Endothelial cell of umbilical vein (primary cell): Measurements from ENCODE around the gene SULT1C4. TPM values are rescaled to one million over a fixed set of nuclear protein-coding genes. Genes with fewer than 3 reads are reported as not detected.
A peak's percentile ranks its signal among the peaks of the same experiment; 100 is the strongest.

Source experiments
- BruUV-seq: library from RNA; stranded (reverse); fragments of 400-500 nt; replicated peaks from 2 replicates; lab custom pipeline; 2021; lab: Mats Ljungman, UMichigan
- CTCF ChIA-PET: fragments of 300-600, 350-600 bp; sonication (Branson Sonifier 250); formaldehyde crosslinking; loops from one replicate; lab custom pipeline; 2021; ENCODE audit warnings: antibody characterized with exemption, inconsistent platforms; lab: Charles Lee
- POLR2A ChIA-PET: fragments of 300-600, 350-600 bp; sonication (Branson Sonifier 250); formaldehyde crosslinking; loops from one replicate; lab custom pipeline; 2021; ENCODE audit warnings: antibody characterized with exemption, inconsistent platforms; lab: Charles Lee
- DNase-seq: peaks from one replicate; pipeline ENCODE4 v3.0.0-alpha.2; 2011; ENCODE audit warnings: low read depth, low spot score
- FAIRE-seq: peaks from 2 replicates; lab custom pipeline; 2011; peaks lifted over from hg19 to GRCh38; lab: Jason Lieb, UNC
- H2AFZ ChIP-seq: 2 replicates; pipeline ENCODE4 v1.6.0; 2012; ENCODE audit warnings: low read depth, low read length, control low read depth, inconsistent platforms
- H3K27ac ChIP-seq: 2 replicates; pipeline ENCODE4 v1.5.1; 2011; ENCODE audit warnings: low read depth, mild to moderate bottlenecking, control low read depth, low read length, moderate library complexity; ENCODE audit not compliant: insufficient read depth
- H3K27me3 ChIP-seq, 2 experiments: 2 replicates each; pipeline versions ENCODE4 v1.6.0 to v1.6.1; 2011; ENCODE audit warnings: low read length in 2 of 2, mixed read lengths in 1 of 2; ENCODE audit not compliant: control insufficient read depth in 2 of 2, insufficient read depth in 2 of 2
- H3K36me3 ChIP-seq, 2 experiments: 2 replicates in 1 of 2; 3 replicates in 1 of 2; pipeline ENCODE4 v1.5.1; 2011; ENCODE audit warnings: low read length in 2 of 2, mild to moderate bottlenecking in 1 of 2, moderate library complexity in 1 of 2; ENCODE audit not compliant: control insufficient read depth in 2 of 2, insufficient read depth in 2 of 2; ENCODE audit errors: extremely low read depth in 1 of 2
- H3K4me1 ChIP-seq: 3 replicates; pipeline ENCODE4 v1.5.1; 2011; ENCODE audit warnings: mild to moderate bottlenecking, low read length; ENCODE audit not compliant: control insufficient read depth, insufficient read depth; ENCODE audit errors: extremely low read depth
- H3K4me2 ChIP-seq: 2 replicates; pipeline ENCODE4 v1.6.1; 2011; ENCODE audit warnings: low read length, control low read depth, mixed read lengths; ENCODE audit not compliant: insufficient read depth
- H3K4me3 ChIP-seq, 3 experiments: fragments of 200-600 bp in 1 of 3; sonication (generic), shearing (Covaris generic) in 1 of 3; replicated peaks in 1 of 3; 2 replicates each; pipeline ENCODE4 v1.5.1; 2011 to 2016; ENCODE audit warnings: control low read depth in 3 of 3, low read length in 3 of 3, mild to moderate bottlenecking in 2 of 3, inconsistent platforms in 1 of 3, low read depth in 1 of 3, moderate library complexity in 1 of 3; ENCODE audit not compliant: insufficient read depth in 1 of 3
- H3K79me2 ChIP-seq: 2 replicates; pipeline ENCODE4 v1.6.0; 2012; ENCODE audit warnings: low read length, inconsistent platforms; ENCODE audit not compliant: control insufficient read depth, insufficient read depth
- H3K9ac ChIP-seq: replicated peaks from 2 replicates; pipeline ENCODE3; 2011; ENCODE audit warnings: low read length, control low read depth; ENCODE audit not compliant: insufficient read depth; ENCODE audit errors: extremely low read depth
- H3K9me1 ChIP-seq: replicated peaks from 3 replicates; pipeline ENCODE4 v1.6.0; 2011; ENCODE audit warnings: mild to moderate bottlenecking, low read length; ENCODE audit not compliant: control insufficient read depth, insufficient read depth; ENCODE audit errors: extremely low read depth
- H3K9me3 ChIP-seq: replicated peaks from 2 replicates; pipeline ENCODE4 v1.5.1; 2012; ENCODE audit warnings: low read length, inconsistent platforms; ENCODE audit not compliant: control insufficient read depth, insufficient read depth
- H4K20me1 ChIP-seq: replicated peaks from 2 replicates; pipeline ENCODE3; 2011; ENCODE audit warnings: mild to moderate bottlenecking, low read length; ENCODE audit not compliant: control insufficient read depth, insufficient read depth; ENCODE audit errors: extremely low read depth
- CTCF ChIP-seq, 2 donors: IDR thresholded peaks; 1 replicate in 1 of 2; 2 replicates in 1 of 2; pipeline ENCODE4 v1.5.1; 2011; ENCODE audit warnings: low read length in 2 of 2, mild to moderate bottlenecking in 2 of 2, moderate library complexity in 2 of 2, control low read depth in 1 of 2, inconsistent platforms in 1 of 2, low read depth in 1 of 2; ENCODE audit not compliant: insufficient read depth in 1 of 2; ENCODE audit errors: extremely low read depth in 1 of 2
- EZH2 ChIP-seq: IDR thresholded peaks from 2 replicates; pipeline ENCODE4 v1.6.1; 2012; ENCODE audit warnings: borderline replicate concordance, low read depth, mild to moderate bottlenecking, moderate library complexity, low read length, inconsistent platforms; ENCODE audit not compliant: severe bottlenecking
- FOS ChIP-seq: IDR thresholded peaks from 2 replicates; pipeline ENCODE4 v1.6.1; 2011; ENCODE audit warnings: mild to moderate bottlenecking, low read length, moderate library complexity, borderline replicate concordance; ENCODE audit not compliant: insufficient read depth
- GATA2 ChIP-seq: IDR thresholded peaks from 2 replicates; pipeline ENCODE4 v1.7.0; 2011; ENCODE audit warnings: low read depth, mild to moderate bottlenecking, moderate library complexity, mixed read lengths, low read length; ENCODE audit not compliant: insufficient read length, insufficient read depth
- JUN ChIP-seq: IDR thresholded peaks from 2 replicates; pipeline ENCODE4 v1.6.1; 2011; ENCODE audit warnings: borderline replicate concordance, low read depth; ENCODE audit not compliant: insufficient read length, insufficient read depth
- MAX ChIP-seq: IDR thresholded peaks from 2 replicates; pipeline ENCODE4 v1.6.1; 2011; ENCODE audit not compliant: insufficient read depth, insufficient read length
- MYC ChIP-seq: IDR thresholded peaks from one replicate; pipeline ENCODE4 v1.6.1; 2011; ENCODE audit warnings: mild to moderate bottlenecking, low read depth, low read length
- POLR2A ChIP-seq: IDR thresholded peaks from 2 replicates; pipeline ENCODE4 v1.6.1; 2012; ENCODE audit warnings: low read depth, mild to moderate bottlenecking, control low read depth, low read length
- POLR2AphosphoS5 ChIP-seq: IDR thresholded peaks from 2 replicates; pipeline ENCODE4 v1.6.1; 2012; ENCODE audit warnings: low read depth, mild to moderate bottlenecking, control low read depth, low read length, moderate library complexity; ENCODE audit not compliant: insufficient read depth
- dilution Hi-C: fragments of 300-500 bp; cut with MboI; formaldehyde crosslinking; loops from one replicate; pipeline ENCODE4 v1.15.0; 2019; ENCODE audit warnings: low sequenced_read_pairs; ENCODE audit not compliant: extremely low pct_ligation_motif_present
- intact Hi-C: fragments of 100-400 bp; cut with micrococcal nuclease; formaldehyde crosslinking; loops from one replicate; pipeline ENCODE4 v1.10.0; 2022
- polyA plus RNA-seq, 4 experiments: library from polyadenylated mRNA; depleted of rRNA in 3 of 4; stranded (reverse) in 3 of 4; unstranded in 1 of 4; fragments of >200 nt; gene quantifications; 2 replicates each; pipeline versions ENCODE4 v1.2.1 to v1.2.3, GENCODE V29; 2011 to 2012; ENCODE audit warnings: missing spikeins in 1 of 4
- total RNA-seq: library from RNA; stranded (reverse); gene quantifications from 2 replicates; pipeline ENCODE4 v1.2.3, GENCODE V29; 2021

Gene SULT1C4
- total and polyA plus RNA-seq, 2 donors (not counting 3 experiments of a cell fraction or from before 2014, with no cell fraction given), result 17.2 to 29.3 TPM

GRCh38 chr2:108330979-108331378 is 46.8 kb upstream of the SULT1C4 start:
- Histone ChIP-seq H3K9me1 (no peaks in the 10 kb centered on the region), H3K9ac (no peak overlapping the region), H2AFZ (no peak overlapping the region), H3K9me3 (no peaks in the 10 kb centered on the region), H3K27ac (no peak overlapping the region), H3K4me3 (no peak overlapping the region), H3K27me3 (peaks cover 0 to 11% of the 10 kb centered on the region in 2 experiments), H4K20me1 (no peaks in the 10 kb centered on the region), H3K4me2 (no peak overlapping the region), H3K36me3 (no peaks in the 10 kb centered on the region), H3K4me1 (no peaks in the 10 kb centered on the region), H3K79me2 (no peaks in the 10 kb centered on the region)
- dilution Hi-C loops, result no loop called here
- ChIA-PET POLR2A (no interaction called here), CTCF (no interaction called here)
- FAIRE-seq, result no peak
- intact Hi-C loops, result no loop called here
- DNase-seq, result peak; percentile 25
- no peak for TF ChIP-seq GATA2
- no peak for TF ChIP-seq CTCF (IDR thresholded peaks at IDR 0.05; ENCODE audit: extremely low read depth in 1 of 2, insufficient read depth in 1 of 2, low read depth in 1 of 2, low read length in 2 of 2)
- no peak for TF ChIP-seq MAX
- no peak for TF ChIP-seq FOS
- no peak for TF ChIP-seq JUN
- TF ChIP-seq POLR2AphosphoS5, result no peak
- TF ChIP-seq EZH2, result no peak
- no peak for TF ChIP-seq POLR2A
- TF ChIP-seq MYC, result no peak
- no TSS peak for BruUV-seq
